GM12875 (cell line): ENCODE results near the gene PLXNA4.

ENCODE experiments used
- H3K4me3 ChIP-seq: one replicate; pipeline ENCODE4 v1.5.1; 2011; ENCODE audit warnings: low read depth, low read length, control low read depth
- TF ChIP-seq, protein P1 (sequence below): IDR thresholded peaks from 2 replicates; pipeline ENCODE4 v1.5.1; 2011; ENCODE audit warnings: low read depth, mild to moderate bottlenecking, control low read depth, inconsistent platforms, low read length, moderate library complexity, borderline replicate concordance; ENCODE audit not compliant: insufficient read depth

The PLXNA4 gene

GRCh38 chr7:132145063-132145462, 431.2 kb downstream of the PLXNA4 start:
- H3K4me3 ChIP-seq = no peak overlapping the region
- TF ChIP-seq, protein P1, sequence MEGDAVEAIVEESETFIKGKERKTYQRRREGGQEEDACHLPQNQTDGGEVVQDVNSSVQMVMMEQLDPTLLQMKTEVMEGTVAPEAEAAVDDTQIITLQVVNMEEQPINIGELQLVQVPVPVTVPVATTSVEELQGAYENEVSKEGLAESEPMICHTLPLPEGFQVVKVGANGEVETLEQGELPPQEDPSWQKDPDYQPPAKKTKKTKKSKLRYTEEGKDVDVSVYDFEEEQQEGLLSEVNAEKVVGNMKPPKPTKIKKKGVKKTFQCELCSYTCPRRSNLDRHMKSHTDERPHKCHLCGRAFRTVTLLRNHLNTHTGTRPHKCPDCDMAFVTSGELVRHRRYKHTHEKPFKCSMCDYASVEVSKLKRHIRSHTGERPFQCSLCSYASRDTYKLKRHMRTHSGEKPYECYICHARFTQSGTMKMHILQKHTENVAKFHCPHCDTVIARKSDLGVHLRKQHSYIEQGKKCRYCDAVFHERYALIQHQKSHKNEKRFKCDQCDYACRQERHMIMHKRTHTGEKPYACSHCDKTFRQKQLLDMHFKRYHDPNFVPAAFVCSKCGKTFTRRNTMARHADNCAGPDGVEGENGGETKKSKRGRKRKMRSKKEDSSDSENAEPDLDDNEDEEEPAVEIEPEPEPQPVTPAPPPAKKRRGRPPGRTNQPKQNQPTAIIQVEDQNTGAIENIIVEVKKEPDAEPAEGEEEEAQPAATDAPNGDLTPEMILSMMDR = no peak

- no peak overlapping the region for H3K4me3 ChIP-seq
- TF ChIP-seq, protein P1 = no peak
These were observed 434.3 kb downstream of the PLXNA4 start for GRCh38 chr7:132142006-132142405.

DNA sequence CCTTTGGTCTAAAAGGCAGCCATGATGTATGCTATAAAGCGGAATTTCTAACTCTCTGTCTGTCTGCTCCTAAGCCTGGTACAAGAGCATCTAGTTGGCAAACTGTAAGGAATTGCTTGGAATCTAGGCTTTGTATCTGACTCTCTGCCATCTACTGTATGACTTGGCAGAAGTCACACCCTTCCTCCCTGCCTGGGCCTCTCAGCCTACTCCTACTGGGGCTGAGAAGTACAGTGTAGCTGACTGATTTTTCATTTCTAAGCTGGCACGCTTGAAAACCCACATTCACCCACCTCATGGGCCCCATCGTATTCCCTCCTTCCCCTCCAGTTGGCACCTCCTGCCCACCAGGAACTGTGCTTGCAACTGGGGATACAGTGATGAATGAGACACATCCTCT, 435.2 kb downstream of the PLXNA4 start:
- H3K4me3 ChIP-seq = no peak overlapping the region

GRCh38 chr7:132140341-132140740, 435.9 kb downstream of the PLXNA4 start:
- TF ChIP-seq, protein P1 = no peak
- no peak overlapping the region for H3K4me3 ChIP-seq

More for the DNA sequence above, 435.2 kb downstream of the PLXNA4 start:
- TF ChIP-seq, protein P1 = no peak

GRCh38 chr7:132138817-132139216, 437.5 kb downstream of the PLXNA4 start:
- TF ChIP-seq, protein P1 = no peak
- no peak overlapping the region for H3K4me3 ChIP-seq

GRCh38 chr7:132137681-132138080, 438.6 kb downstream of the PLXNA4 start:
- H3K4me3 ChIP-seq = no peak overlapping the region
- TF ChIP-seq, protein P1 = no peak

- TF ChIP-seq, protein P1 = no peak
- H3K4me3 ChIP-seq = no peak overlapping the region
These were observed 440.4 kb downstream of the PLXNA4 start for GRCh38 chr7:132135746-132136385.
